Measurements from ENCODE around the gene ZSCAN25. TPM values are rescaled to one million over a fixed set of nuclear protein-coding genes. Genes with fewer than 3 reads are reported as not detected.

Gene ZSCAN25
- total RNA-seq, 1 experiment from 2014 or later = 20.6 TPM

DNA sequence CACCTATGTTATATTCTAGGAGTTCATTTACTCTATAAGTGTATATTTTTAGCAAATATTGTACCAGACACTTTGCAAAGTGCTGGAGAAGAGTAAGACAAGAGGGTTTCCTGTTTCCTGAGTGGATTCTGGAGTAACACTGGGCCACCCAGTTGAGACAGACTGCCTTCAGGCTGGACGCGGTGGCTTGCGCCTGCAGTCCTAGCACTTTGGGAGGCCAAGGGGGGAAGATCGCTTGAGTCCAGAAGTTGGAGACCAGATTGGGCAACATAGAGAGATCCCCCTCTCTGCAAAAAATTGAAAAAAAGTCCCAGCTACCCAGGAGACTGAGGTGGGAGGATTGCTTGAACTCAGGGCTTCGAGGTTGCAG, 772 bp upstream of the ZSCAN25 start:
- Histone ChIP-seq H3K36me3 (ENCODE audit: insufficient read depth, low read length, poor library complexity, severe bottlenecking) (peaks cover 25% of the 10 kb centered on the region), H3K4me1 (ENCODE audit: insufficient read depth, low read length, poor library complexity, severe bottlenecking) (peaks cover 5% of the 10 kb centered on the region), H3K9me3 (ENCODE audit: low read depth, low read length, poor library complexity, severe bottlenecking) (no peaks in the 10 kb centered on the region), H3K27me3 (replicated peaks; ENCODE audit: insufficient read depth, low read depth, low read length, poor library complexity) (no peaks in the 10 kb centered on the region), H3K4me3 (ENCODE audit: low read depth, low read length, poor library complexity, severe bottlenecking) (peak overlapping the region; percentile 86), H3K27ac (ENCODE audit: low read depth, low read length, poor library complexity, severe bottlenecking) (no peak overlapping the region)
- CTCF ChIA-PET = interaction anchor here (1.1 kb wide), 1 partner anchor 64 kb away, joined by 3 read pairs; the partner anchor contains the start of gene FAM200A
- no peak for TF ChIP-seq EZH2 (IDR thresholded peaks at IDR 0.05; ENCODE audit: borderline replicate concordance, low read depth, low read length, poor library complexity, severe bottlenecking)
- TF ChIP-seq, protein P1, sequence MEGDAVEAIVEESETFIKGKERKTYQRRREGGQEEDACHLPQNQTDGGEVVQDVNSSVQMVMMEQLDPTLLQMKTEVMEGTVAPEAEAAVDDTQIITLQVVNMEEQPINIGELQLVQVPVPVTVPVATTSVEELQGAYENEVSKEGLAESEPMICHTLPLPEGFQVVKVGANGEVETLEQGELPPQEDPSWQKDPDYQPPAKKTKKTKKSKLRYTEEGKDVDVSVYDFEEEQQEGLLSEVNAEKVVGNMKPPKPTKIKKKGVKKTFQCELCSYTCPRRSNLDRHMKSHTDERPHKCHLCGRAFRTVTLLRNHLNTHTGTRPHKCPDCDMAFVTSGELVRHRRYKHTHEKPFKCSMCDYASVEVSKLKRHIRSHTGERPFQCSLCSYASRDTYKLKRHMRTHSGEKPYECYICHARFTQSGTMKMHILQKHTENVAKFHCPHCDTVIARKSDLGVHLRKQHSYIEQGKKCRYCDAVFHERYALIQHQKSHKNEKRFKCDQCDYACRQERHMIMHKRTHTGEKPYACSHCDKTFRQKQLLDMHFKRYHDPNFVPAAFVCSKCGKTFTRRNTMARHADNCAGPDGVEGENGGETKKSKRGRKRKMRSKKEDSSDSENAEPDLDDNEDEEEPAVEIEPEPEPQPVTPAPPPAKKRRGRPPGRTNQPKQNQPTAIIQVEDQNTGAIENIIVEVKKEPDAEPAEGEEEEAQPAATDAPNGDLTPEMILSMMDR (conservative IDR thresholded peaks at IDR 0.05; ENCODE audit: low read depth, low read length) = no peak
- BruUV-seq (replicated peaks) = TSS peak; percentile 55
- DNase-seq (ENCODE audit: low spot score) = no peak
- intact Hi-C loops (cut with micrococcal nuclease; ENCODE audit: unreplicated experiment) = no loop called here
- POLR2A ChIA-PET (ENCODE audit: low non-redundant PET) = no interaction called here

DNA sequence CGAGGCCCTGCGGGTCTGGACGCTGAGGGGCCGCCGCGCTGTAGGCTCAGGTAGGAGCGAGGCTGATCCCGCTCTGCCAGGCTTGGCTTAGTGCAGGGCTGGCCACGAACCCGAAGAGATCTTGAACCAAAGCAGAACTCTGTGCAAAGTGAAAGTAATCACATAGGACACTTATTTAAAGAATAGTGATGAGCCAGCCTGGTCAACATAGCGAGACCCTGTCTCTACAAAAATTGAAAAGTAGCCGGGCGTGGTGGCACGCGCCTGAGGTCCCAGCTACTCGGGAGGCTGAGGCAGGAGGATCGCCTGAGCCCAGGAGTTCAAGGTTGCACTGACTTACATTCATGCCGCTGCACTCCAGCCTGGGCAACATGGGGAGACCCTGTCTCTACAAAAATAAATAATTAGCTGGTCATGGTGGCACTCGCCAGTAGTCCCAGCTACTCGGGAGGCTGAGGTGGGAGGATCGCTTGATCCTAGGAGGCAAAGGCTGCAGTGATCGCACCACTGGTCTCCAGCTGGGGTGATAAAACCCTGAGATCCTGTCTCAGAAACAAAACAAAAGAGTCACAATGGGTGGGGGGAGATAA, 541 bp downstream of the ZSCAN25 start:
- TF ChIP-seq, protein P1 (conservative IDR thresholded peaks at IDR 0.05; ENCODE audit: low read depth, low read length) = no peak
- no peak for TF ChIP-seq EZH2 (IDR thresholded peaks at IDR 0.05; ENCODE audit: borderline replicate concordance, low read depth, low read length, poor library complexity, severe bottlenecking)
- Histone ChIP-seq H3K9me3 (ENCODE audit: low read depth, low read length, poor library complexity, severe bottlenecking) (no peaks in the 10 kb centered on the region), H3K4me1 (ENCODE audit: insufficient read depth, low read length, poor library complexity, severe bottlenecking) (peaks cover 5% of the 10 kb centered on the region), H3K27me3 (replicated peaks; ENCODE audit: insufficient read depth, low read depth, low read length, poor library complexity) (no peaks in the 10 kb centered on the region), H3K4me3 (ENCODE audit: low read depth, low read length, poor library complexity, severe bottlenecking) (peak overlapping the region; percentile 86), H3K27ac (ENCODE audit: low read depth, low read length, poor library complexity, severe bottlenecking) (peak overlapping the region; percentile 81), H3K36me3 (ENCODE audit: insufficient read depth, low read length, poor library complexity, severe bottlenecking) (peaks cover 34% of the 10 kb centered on the region)
- BruUV-seq (replicated peaks) = no TSS peak
- ChIA-PET POLR2A (ENCODE audit: low non-redundant PET) (no interaction called here), CTCF (no interaction called here)
- intact Hi-C loops (cut with micrococcal nuclease; ENCODE audit: unreplicated experiment) = no loop called here
- DNase-seq (ENCODE audit: low spot score) = no peak

DNA sequence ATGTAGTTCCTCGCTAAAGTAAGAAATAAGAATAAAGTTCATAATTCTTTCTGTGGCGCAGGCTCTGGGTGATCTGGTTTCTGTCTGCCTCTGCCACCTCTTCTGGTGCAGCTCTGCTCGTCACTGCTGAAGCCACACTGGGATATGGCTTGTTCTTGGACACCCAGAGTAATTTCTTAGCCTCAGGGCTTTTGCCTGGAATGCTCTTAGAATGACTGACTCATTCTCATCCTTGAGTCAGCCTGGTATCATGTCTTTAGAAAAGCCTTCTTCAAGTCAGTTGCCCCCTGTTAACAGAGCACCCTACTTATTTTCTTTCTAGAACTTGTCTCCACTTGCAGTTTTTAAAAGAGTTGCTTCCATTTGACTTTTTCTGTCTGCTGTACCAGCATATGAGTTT, 2.0 kb downstream of the ZSCAN25 start:
- no peak overlapping the region for H3K4me3 ChIP-seq (ENCODE audit: low read depth, low read length, poor library complexity, severe bottlenecking)
- no peaks in the 10 kb centered on the region for H3K27me3 ChIP-seq (replicated peaks; ENCODE audit: insufficient read depth, low read depth, low read length, poor library complexity)
- POLR2A ChIA-PET (ENCODE audit: low non-redundant PET) = no interaction called here
- BruUV-seq (replicated peaks) = no TSS peak
- CTCF ChIA-PET = no interaction called here
- DNase-seq (ENCODE audit: low spot score) = no peak
- peaks cover 5% of the 10 kb centered on the region for H3K4me1 ChIP-seq (ENCODE audit: insufficient read depth, low read length, poor library complexity, severe bottlenecking)
- intact Hi-C loops (cut with micrococcal nuclease; ENCODE audit: unreplicated experiment) = no loop called here
- H3K36me3 ChIP-seq (ENCODE audit: insufficient read depth, low read length, poor library complexity, severe bottlenecking) = peaks cover 48% of the 10 kb centered on the region
- no peak overlapping the region for H3K27ac ChIP-seq (ENCODE audit: low read depth, low read length, poor library complexity, severe bottlenecking)
- TF ChIP-seq EZH2 (IDR thresholded peaks at IDR 0.05; ENCODE audit: borderline replicate concordance, low read depth, low read length, poor library complexity, severe bottlenecking) = no peak
- TF ChIP-seq, protein P1 (conservative IDR thresholded peaks at IDR 0.05; ENCODE audit: low read depth, low read length) = no peak
- no peaks in the 10 kb centered on the region for H3K9me3 ChIP-seq (ENCODE audit: low read depth, low read length, poor library complexity, severe bottlenecking)
